Muscle layer of colon (tissue), 2 donors: ENCODE measurements around the gene WASHC2C.
A peak's percentile ranks its signal among the peaks of the same experiment; 100 is the strongest.
"Not testable (repeated sequence)": the region's sequence is repeated elsewhere in the genome, so short reads cannot be mapped to it uniquely, and the experiment has no call there.

Experiments used
- H3K27ac ChIP-seq: one replicate; pipeline ENCODE4 v1.7.0; 2013; ENCODE audit warnings: low read depth, mild to moderate bottlenecking, low read length, moderate library complexity
- H3K27me3 ChIP-seq, 2 donors: one replicate each; pipeline ENCODE4 v1.7.0; 2013; ENCODE audit warnings: low read length in 2 of 2, mild to moderate bottlenecking in 2 of 2; ENCODE audit not compliant: insufficient read depth in 2 of 2, control insufficient read depth in 1 of 2
- H3K36me3 ChIP-seq: one replicate; pipeline ENCODE4 v1.7.0; 2013; ENCODE audit warnings: mild to moderate bottlenecking, low read length; ENCODE audit not compliant: insufficient read depth
- H3K4me1 ChIP-seq: one replicate; pipeline ENCODE4 v1.7.0; 2013; ENCODE audit warnings: mild to moderate bottlenecking, low read length; ENCODE audit not compliant: insufficient read depth
- H3K4me3 ChIP-seq, 2 donors: one replicate each; pipeline ENCODE4 v1.7.0; 2013; ENCODE audit warnings: low read length in 2 of 2, low read depth in 1 of 2, mild to moderate bottlenecking in 1 of 2, moderate library complexity in 1 of 2
- H3K9ac ChIP-seq: one replicate; pipeline ENCODE4 v1.7.0; 2013; ENCODE audit warnings: low read length
- H3K9me3 ChIP-seq: one replicate; pipeline ENCODE4 v1.7.0; 2013; ENCODE audit warnings: mild to moderate bottlenecking, low read length
- donor health status: abdominal sarcoma.
- donor health status: Adenocarcinoma of cecum.

The WASHC2C gene

GRCh38 chr10:45726703-45727420 lies at the start of gene WASHC2C:
TSS of gene WASHC2C (plus strand) at chr10:45727266. CDS start at chr10:45727318, 52 bp downstream.
- Histone ChIP-seq H3K4me3 (peak within 1 kb of the TSS; percentile 68 to 70), H3K27ac (peak within 1 kb of the TSS; percentile 63)
- not testable (repeated sequence) for H3K9ac ChIP-seq, H3K27me3 ChIP-seq, H3K36me3 ChIP-seq, H3K4me1 ChIP-seq, H3K9me3 ChIP-seq

GRCh38 chr10:45678467-45678866 lies 48.6 kb upstream of the WASHC2C start:
- not testable (repeated sequence) for H3K9me3 ChIP-seq, H3K4me3 ChIP-seq, H3K27ac ChIP-seq, H3K9ac ChIP-seq, H3K36me3 ChIP-seq, H3K27me3 ChIP-seq, H3K4me1 ChIP-seq

- H3K9me3 ChIP-seq, H3K27me3 ChIP-seq, H3K4me1 ChIP-seq, H3K36me3 ChIP-seq, H3K27ac ChIP-seq, H3K4me3 ChIP-seq, H3K9ac ChIP-seq: not testable (repeated sequence)
Measured at GRCh38 chr10:45710200-45710796, 16.8 kb upstream of the WASHC2C start.

GRCh38 chr10:45711223-45711622 lies 15.8 kb upstream of the WASHC2C start:
- H3K9me3 ChIP-seq, H3K4me1 ChIP-seq, H3K27ac ChIP-seq, H3K36me3 ChIP-seq, H3K27me3 ChIP-seq, H3K4me3 ChIP-seq, H3K9ac ChIP-seq: not testable (repeated sequence)

- H3K27ac ChIP-seq, H3K36me3 ChIP-seq, H3K27me3 ChIP-seq, H3K4me3 ChIP-seq, H3K9me3 ChIP-seq, H3K9ac ChIP-seq, H3K4me1 ChIP-seq: not testable (repeated sequence)
Measured at GRCh38 chr10:45717053-45717452, 10.0 kb upstream of the WASHC2C start.

- H3K4me1 ChIP-seq, H3K4me3 ChIP-seq, H3K27me3 ChIP-seq, H3K9ac ChIP-seq, H3K36me3 ChIP-seq, H3K9me3 ChIP-seq, H3K27ac ChIP-seq: not testable (repeated sequence)
Measured at GRCh38 chr10:45717642-45718041, 9.4 kb upstream of the WASHC2C start.

- not testable (repeated sequence) for H3K9ac ChIP-seq, H3K36me3 ChIP-seq, H3K4me1 ChIP-seq, H3K9me3 ChIP-seq, H3K27ac ChIP-seq, H3K4me3 ChIP-seq, H3K27me3 ChIP-seq
Measured at GRCh38 chr10:45721503-45721902, 5.6 kb upstream of the WASHC2C start.

GRCh38 chr10:45723851-45724250 lies 3.2 kb upstream of the WASHC2C start:
- not testable (repeated sequence) for H3K27me3 ChIP-seq, H3K4me1 ChIP-seq, H3K27ac ChIP-seq, H3K9ac ChIP-seq, H3K4me3 ChIP-seq, H3K9me3 ChIP-seq, H3K36me3 ChIP-seq

GRCh38 chr10:45727421-45727965 lies 427 bp downstream of the WASHC2C start:
- H3K36me3 ChIP-seq, H3K9ac ChIP-seq, H3K27me3 ChIP-seq, H3K4me1 ChIP-seq, H3K9me3 ChIP-seq: not testable (repeated sequence)
- H3K27ac ChIP-seq = peak overlapping the region; percentile 63
- peak overlapping the region; percentile 68 to 70 for H3K4me3 ChIP-seq

GRCh38 chr10:45734449-45734848 lies 7.4 kb downstream of the WASHC2C start:
- H3K9ac ChIP-seq, H3K4me1 ChIP-seq, H3K36me3 ChIP-seq, H3K4me3 ChIP-seq, H3K27me3 ChIP-seq, H3K27ac ChIP-seq, H3K9me3 ChIP-seq: not testable (repeated sequence)

- not testable (repeated sequence) for H3K9ac ChIP-seq, H3K4me3 ChIP-seq, H3K27me3 ChIP-seq, H3K27ac ChIP-seq, H3K36me3 ChIP-seq, H3K9me3 ChIP-seq, H3K4me1 ChIP-seq
Measured at GRCh38 chr10:45734867-45735266, 7.8 kb downstream of the WASHC2C start.

- not testable (repeated sequence) for H3K27me3 ChIP-seq, H3K36me3 ChIP-seq, H3K4me3 ChIP-seq, H3K27ac ChIP-seq, H3K4me1 ChIP-seq, H3K9me3 ChIP-seq, H3K9ac ChIP-seq
Measured at GRCh38 chr10:45741559-45741958, 14.5 kb downstream of the WASHC2C start.
